K562 (cell line): ENCODE measurements around the gene OR7C1. TPM values are rescaled to one million over a fixed set of nuclear protein-coding genes. Genes with fewer than 3 reads are reported as not detected.
A peak's percentile ranks its signal among the peaks of the same experiment; 100 is the strongest.

Experiments used
- ATAC-seq: fragments of 200-7000 bp; cut with Tn5 transposase; 3 replicates; pipeline ENCODE4 v1.9.1; 2020; ENCODE audit warnings: moderate library complexity
- BruUV-seq: library from RNA; stranded (reverse); fragments of 400-500 nt; replicated peaks from 2 replicates; lab custom pipeline; 2021; lab: Mats Ljungman, UMichigan
- CTCF ChIA-PET: fragments of 300-600 bp; formaldehyde crosslinking; extraction: SDS; loops from one replicate; lab custom pipeline; 2021; ENCODE audit warnings: low intra/inter-chr PET ratio; lab: Yijun Ruan, JAX
- POLR2A ChIA-PET: fragments of 300-600, 350-650 bp; sonication (Branson Sonifier 250); formaldehyde crosslinking; extraction: SDS; loops from one replicate; lab custom pipeline; 2021; ENCODE audit warnings: antibody characterized with exemption, inconsistent platforms; lab: Yijun Ruan, JAX
- DNase-seq, 4 experiments: peaks; one replicate each; pipeline versions ENCODE4 v3.0.0 to v3.0.0-alpha.2; 2011 to 2018; ENCODE audit warnings: low spot score in 3 of 4, mixed read lengths in 3 of 4; ENCODE audit errors: extremely low read depth in 1 of 4
- FAIRE-seq: peaks from 2 replicates; lab custom pipeline; 2011; peaks lifted over from hg19 to GRCh38; lab: Jason Lieb, UNC
- H2AFZ ChIP-seq: 2 replicates; pipeline ENCODE4 v1.6.0; 2011; ENCODE audit warnings: low read depth, low read length, control low read depth, inconsistent platforms
- H3K27ac ChIP-seq: fragments of 200-600 bp; 3 replicates; pipeline ENCODE4 v1.8.0; 2011; ENCODE audit warnings: low read depth, mild to moderate bottlenecking, control low read depth, inconsistent platforms, low read length, moderate library complexity, mixed read lengths; ENCODE audit errors: extremely low read depth
- H3K27me3 ChIP-seq, 2 experiments: fragments of 300-600 bp in 1 of 2; 2 replicates in 1 of 2; 3 replicates in 1 of 2; pipeline versions ENCODE4 v1.6.0 to v1.8.0; 2011; ENCODE audit warnings: inconsistent platforms in 2 of 2, low read length in 2 of 2, mild to moderate bottlenecking in 1 of 2, mixed read lengths in 1 of 2, moderate library complexity in 1 of 2; ENCODE audit not compliant: control insufficient read depth in 2 of 2, insufficient read depth in 2 of 2
- H3K36me3 ChIP-seq: fragments of 300-600 bp; 3 replicates; pipeline ENCODE4 v1.8.0; 2011; ENCODE audit warnings: mild to moderate bottlenecking, low read length, inconsistent platforms; ENCODE audit not compliant: control insufficient read depth, insufficient read depth
- H3K4me1 ChIP-seq, 2 experiments: fragments of 200-600 bp in 1 of 2; replicated peaks in 1 of 2; 2 replicates in 1 of 2; 3 replicates in 1 of 2; pipeline versions ENCODE4 v1.5.1 to v1.8.0; 2011; ENCODE audit warnings: inconsistent platforms in 2 of 2, low read length in 2 of 2, mild to moderate bottlenecking in 1 of 2, mixed read lengths in 1 of 2, moderate library complexity in 1 of 2; ENCODE audit not compliant: control insufficient read depth in 2 of 2, insufficient read depth in 2 of 2
- H3K4me2 ChIP-seq: 2 replicates; pipeline ENCODE4 v1.6.1; 2011; ENCODE audit warnings: low read length, control low read depth, inconsistent platforms, mixed read lengths; ENCODE audit not compliant: insufficient read depth
- H3K4me3 ChIP-seq: fragments of 200-600 bp; sonication (generic), shearing (Covaris generic); 2 replicates; pipeline ENCODE4 v1.5.1; 2016; ENCODE audit warnings: control low read depth, inconsistent platforms
- H3K79me2 ChIP-seq: fragments of 200-600 bp; 3 replicates; pipeline ENCODE4 v1.8.0; 2011; ENCODE audit warnings: low read length, inconsistent platforms; ENCODE audit not compliant: control insufficient read depth, insufficient read depth
- H3K9ac ChIP-seq, 2 experiments: 2 replicates each; pipeline versions ENCODE4 v1.6.0 to v1.6.1; 2011; ENCODE audit warnings: low read depth in 2 of 2, low read length in 2 of 2, control low read depth in 1 of 2, inconsistent platforms in 1 of 2, mild to moderate bottlenecking in 1 of 2, mixed read lengths in 1 of 2; ENCODE audit not compliant: insufficient read depth in 1 of 2
- H3K9me1 ChIP-seq: one replicate; pipeline ENCODE4 v1.6.0; 2011; ENCODE audit warnings: inconsistent platforms, mild to moderate bottlenecking, low read length, moderate library complexity; ENCODE audit not compliant: control insufficient read depth, insufficient read depth
- H3K9me3 ChIP-seq: replicated peaks from 2 replicates; pipeline ENCODE4 v1.5.1; 2011; ENCODE audit warnings: low read depth, low read length, inconsistent platforms; ENCODE audit not compliant: control insufficient read depth, insufficient read depth
- H4K20me1 ChIP-seq: replicated peaks from 2 replicates; pipeline ENCODE4 v1.6.1; 2011; ENCODE audit warnings: low read length, inconsistent platforms, mixed read lengths; ENCODE audit not compliant: control insufficient read depth, insufficient read depth
- ERF ChIP-seq: fragments of 450-650 bp; formaldehyde crosslinking; IDR thresholded peaks from 2 replicates; pipeline ENCODE4 v1.4.0; 2020; ENCODE audit warnings: mild to moderate bottlenecking, mixed read lengths
- FOXJ3 ChIP-seq: sonication (generic); formaldehyde crosslinking; IDR thresholded peaks from 2 replicates; pipeline ENCODE4 v1.4.0; 2020; ENCODE audit warnings: mild to moderate bottlenecking, missing genetic modification reagents
- HDAC6 ChIP-seq: IDR thresholded peaks from 2 replicates; pipeline ENCODE4 v1.6.1; 2012; ENCODE audit warnings: low read depth, mild to moderate bottlenecking, control low read depth, inconsistent platforms, low read length, moderate library complexity
- RBM34 ChIP-seq: fragments of 200-400 bp; formaldehyde crosslinking; IDR thresholded peaks from 2 replicates; pipeline ENCODE4 v1.6.1; 2018; ENCODE audit warnings: low read length, borderline replicate concordance; ENCODE audit not compliant: insufficient read depth
- SNRNP70 ChIP-seq: fragments of 200-400 bp; formaldehyde crosslinking; optimal IDR thresholded peaks from 2 replicates; pipeline ENCODE3; 2017; ENCODE audit warnings: low read depth, low read length
- ZNF134 ChIP-seq: fragments of 250-450 bp; sonication (Bioruptor Pico); conservative IDR thresholded peaks from 2 replicates; pipeline ENCODE4 v1.4.0; 2020
- ZNF436 ChIP-seq: fragments of 250-450, 450-650 bp; sonication (Bioruptor Pico); formaldehyde crosslinking; IDR thresholded peaks from 2 replicates; pipeline ENCODE4 v1.7.0; 2020; ENCODE audit warnings: mild to moderate bottlenecking
- WGBS: fragments of 100-300 bp; shearing (Covaris generic); methylation state at CpG from one replicate; pipeline ENCODE4 v1.1.6; 2016; ENCODE audit warnings: low coverage, mixed read lengths; ENCODE audit not compliant: insufficient coverage; ENCODE audit errors: missing lambda C conversion rate; 5-methylcytosine and 5-hydroxymethylcytosine counted together
- in situ Hi-C: fragments of 300-500 bp; cut with MboI; formaldehyde crosslinking; loops from 4 replicates; pipeline ENCODE4 v1.15.0; 2018; ENCODE audit warnings: inconsistent platforms, mixed read lengths
- intact Hi-C: fragments of 100-400 bp; cut with micrococcal nuclease; formaldehyde crosslinking; loops from 2 replicates; pipeline ENCODE4 v1.14.2; 2022
- polyA plus RNA-seq, 8 experiments: library from polyadenylated mRNA; depleted of rRNA in 4 of 8; stranded (reverse) in 5 of 8; unstranded in 3 of 8; fragments of >200 nt; fragmentation: Nextera tagmentation in 2 of 8; fragmentation: Illumina TruSeq in 1 of 8; extraction: Ambion mirVana in 2 of 8; extraction: Trizol in 1 of 8; gene quantifications; 2 replicates each; pipeline versions ENCODE4 v1.2.1 to v1.2.3, GENCODE V29; 2011 to 2014; ENCODE audit warnings: inconsistent platforms in 1 of 8, missing spikeins in 1 of 8
- total RNA-seq, 7 experiments: library from RNA; depleted of rRNA in 6 of 7; stranded (reverse); fragments of >200 nt in 6 of 7; fragmentation: Illumina TruSeq in 2 of 7; extraction: Trizol in 2 of 7; gene quantifications; 2 replicates each; pipeline versions ENCODE4 v1.2.1 to v1.2.3, GENCODE V29; 2011 to 2021; ENCODE audit warnings: low replicate concordance in 1 of 7
- TF ChIP-seq, protein P1 (sequence below): fragments of 200-600 bp; sonication (generic); IDR thresholded peaks from one replicate; pipeline ENCODE4 v1.6.1; 2012; ENCODE audit warnings: mild to moderate bottlenecking, low read depth, low read length, inconsistent platforms
- TF ChIP-seq, protein P2 (sequence below): fragments of 250-450 bp; sonication (Bioruptor Pico); IDR thresholded peaks from 2 replicates; pipeline ENCODE4 v1.5.0; 2021
- TF ChIP-seq, protein P3 (sequence below): fragments of 450-650 bp; IDR thresholded peaks from 2 replicates; pipeline ENCODE4 v1.6.1; 2016

Gene OR7C1
- total and polyA plus RNA-seq, 9 of the 15 experiments (the other 6 are each of a cell fraction or from before 2014, with no cell fraction given) = 0.01 to 0.18 (median 0.10) TPM; not detected in 1

DNA sequence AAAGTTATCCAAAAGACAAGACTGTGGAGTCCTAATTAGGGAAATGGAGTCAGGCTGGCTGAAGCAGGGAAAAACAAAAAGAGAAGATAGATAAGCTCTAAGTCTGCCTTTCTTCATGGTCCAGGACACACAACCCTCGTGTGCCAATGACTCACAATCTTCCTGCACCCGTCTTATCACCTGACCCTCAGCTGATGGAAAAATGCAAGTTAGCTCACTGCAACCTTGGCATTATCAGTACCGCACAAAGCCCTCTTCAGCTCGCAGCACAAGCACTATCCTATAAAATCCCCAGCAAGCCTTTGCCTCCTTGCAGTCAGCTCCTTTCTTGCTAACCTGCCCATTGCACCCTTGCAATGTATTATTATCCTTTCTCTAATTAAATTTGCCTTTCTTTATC is 4.3 kb downstream of the OR7C1 start:
- Histone ChIP-seq H3K27me3 (peaks cover 9 to 20% of the 10 kb centered on the region in 2 experiments; a peak in 4 of 5 replicates), H3K9me3 (no peaks in the 10 kb centered on the region), H3K27ac (no peak overlapping the region), H3K36me3 (no peaks in the 10 kb centered on the region), H2AFZ (no peak overlapping the region), H3K4me1 (peaks cover 0 to 3% of the 10 kb centered on the region in 2 experiments; a peak in 3 of 5 replicates), H3K9ac (no peak overlapping the region), H3K4me3 (no peak overlapping the region), H4K20me1 (no peaks in the 10 kb centered on the region), H3K4me2 (no peak overlapping the region), H3K9me1 (no peaks in the 10 kb centered on the region), H3K79me2 (no peaks in the 10 kb centered on the region)
- ChIA-PET CTCF (no interaction called here), POLR2A (no interaction called here)
- FAIRE-seq (no peak), ATAC-seq (no peak), DNase-seq (peak in 1 of 4 experiments; percentile 38)
- 0% methylated on average over 4 of the region's 4 CpGs for WGBS
- in situ Hi-C loops (no loop called here), intact Hi-C loops (no loop called here)
- BruUV-seq = no TSS peak
- TF ChIP-seq SNRNP70 (no peak), ZNF436 (CRISPR knock-in tag) (no peak), FOXJ3 (no peak), ERF (CRISPR knock-in tag) (no peak), RBM34 (no peak), ZNF134 (CRISPR knock-in tag) (no peak), HDAC6 (no peak)
- TF ChIP-seq, protein P1, sequence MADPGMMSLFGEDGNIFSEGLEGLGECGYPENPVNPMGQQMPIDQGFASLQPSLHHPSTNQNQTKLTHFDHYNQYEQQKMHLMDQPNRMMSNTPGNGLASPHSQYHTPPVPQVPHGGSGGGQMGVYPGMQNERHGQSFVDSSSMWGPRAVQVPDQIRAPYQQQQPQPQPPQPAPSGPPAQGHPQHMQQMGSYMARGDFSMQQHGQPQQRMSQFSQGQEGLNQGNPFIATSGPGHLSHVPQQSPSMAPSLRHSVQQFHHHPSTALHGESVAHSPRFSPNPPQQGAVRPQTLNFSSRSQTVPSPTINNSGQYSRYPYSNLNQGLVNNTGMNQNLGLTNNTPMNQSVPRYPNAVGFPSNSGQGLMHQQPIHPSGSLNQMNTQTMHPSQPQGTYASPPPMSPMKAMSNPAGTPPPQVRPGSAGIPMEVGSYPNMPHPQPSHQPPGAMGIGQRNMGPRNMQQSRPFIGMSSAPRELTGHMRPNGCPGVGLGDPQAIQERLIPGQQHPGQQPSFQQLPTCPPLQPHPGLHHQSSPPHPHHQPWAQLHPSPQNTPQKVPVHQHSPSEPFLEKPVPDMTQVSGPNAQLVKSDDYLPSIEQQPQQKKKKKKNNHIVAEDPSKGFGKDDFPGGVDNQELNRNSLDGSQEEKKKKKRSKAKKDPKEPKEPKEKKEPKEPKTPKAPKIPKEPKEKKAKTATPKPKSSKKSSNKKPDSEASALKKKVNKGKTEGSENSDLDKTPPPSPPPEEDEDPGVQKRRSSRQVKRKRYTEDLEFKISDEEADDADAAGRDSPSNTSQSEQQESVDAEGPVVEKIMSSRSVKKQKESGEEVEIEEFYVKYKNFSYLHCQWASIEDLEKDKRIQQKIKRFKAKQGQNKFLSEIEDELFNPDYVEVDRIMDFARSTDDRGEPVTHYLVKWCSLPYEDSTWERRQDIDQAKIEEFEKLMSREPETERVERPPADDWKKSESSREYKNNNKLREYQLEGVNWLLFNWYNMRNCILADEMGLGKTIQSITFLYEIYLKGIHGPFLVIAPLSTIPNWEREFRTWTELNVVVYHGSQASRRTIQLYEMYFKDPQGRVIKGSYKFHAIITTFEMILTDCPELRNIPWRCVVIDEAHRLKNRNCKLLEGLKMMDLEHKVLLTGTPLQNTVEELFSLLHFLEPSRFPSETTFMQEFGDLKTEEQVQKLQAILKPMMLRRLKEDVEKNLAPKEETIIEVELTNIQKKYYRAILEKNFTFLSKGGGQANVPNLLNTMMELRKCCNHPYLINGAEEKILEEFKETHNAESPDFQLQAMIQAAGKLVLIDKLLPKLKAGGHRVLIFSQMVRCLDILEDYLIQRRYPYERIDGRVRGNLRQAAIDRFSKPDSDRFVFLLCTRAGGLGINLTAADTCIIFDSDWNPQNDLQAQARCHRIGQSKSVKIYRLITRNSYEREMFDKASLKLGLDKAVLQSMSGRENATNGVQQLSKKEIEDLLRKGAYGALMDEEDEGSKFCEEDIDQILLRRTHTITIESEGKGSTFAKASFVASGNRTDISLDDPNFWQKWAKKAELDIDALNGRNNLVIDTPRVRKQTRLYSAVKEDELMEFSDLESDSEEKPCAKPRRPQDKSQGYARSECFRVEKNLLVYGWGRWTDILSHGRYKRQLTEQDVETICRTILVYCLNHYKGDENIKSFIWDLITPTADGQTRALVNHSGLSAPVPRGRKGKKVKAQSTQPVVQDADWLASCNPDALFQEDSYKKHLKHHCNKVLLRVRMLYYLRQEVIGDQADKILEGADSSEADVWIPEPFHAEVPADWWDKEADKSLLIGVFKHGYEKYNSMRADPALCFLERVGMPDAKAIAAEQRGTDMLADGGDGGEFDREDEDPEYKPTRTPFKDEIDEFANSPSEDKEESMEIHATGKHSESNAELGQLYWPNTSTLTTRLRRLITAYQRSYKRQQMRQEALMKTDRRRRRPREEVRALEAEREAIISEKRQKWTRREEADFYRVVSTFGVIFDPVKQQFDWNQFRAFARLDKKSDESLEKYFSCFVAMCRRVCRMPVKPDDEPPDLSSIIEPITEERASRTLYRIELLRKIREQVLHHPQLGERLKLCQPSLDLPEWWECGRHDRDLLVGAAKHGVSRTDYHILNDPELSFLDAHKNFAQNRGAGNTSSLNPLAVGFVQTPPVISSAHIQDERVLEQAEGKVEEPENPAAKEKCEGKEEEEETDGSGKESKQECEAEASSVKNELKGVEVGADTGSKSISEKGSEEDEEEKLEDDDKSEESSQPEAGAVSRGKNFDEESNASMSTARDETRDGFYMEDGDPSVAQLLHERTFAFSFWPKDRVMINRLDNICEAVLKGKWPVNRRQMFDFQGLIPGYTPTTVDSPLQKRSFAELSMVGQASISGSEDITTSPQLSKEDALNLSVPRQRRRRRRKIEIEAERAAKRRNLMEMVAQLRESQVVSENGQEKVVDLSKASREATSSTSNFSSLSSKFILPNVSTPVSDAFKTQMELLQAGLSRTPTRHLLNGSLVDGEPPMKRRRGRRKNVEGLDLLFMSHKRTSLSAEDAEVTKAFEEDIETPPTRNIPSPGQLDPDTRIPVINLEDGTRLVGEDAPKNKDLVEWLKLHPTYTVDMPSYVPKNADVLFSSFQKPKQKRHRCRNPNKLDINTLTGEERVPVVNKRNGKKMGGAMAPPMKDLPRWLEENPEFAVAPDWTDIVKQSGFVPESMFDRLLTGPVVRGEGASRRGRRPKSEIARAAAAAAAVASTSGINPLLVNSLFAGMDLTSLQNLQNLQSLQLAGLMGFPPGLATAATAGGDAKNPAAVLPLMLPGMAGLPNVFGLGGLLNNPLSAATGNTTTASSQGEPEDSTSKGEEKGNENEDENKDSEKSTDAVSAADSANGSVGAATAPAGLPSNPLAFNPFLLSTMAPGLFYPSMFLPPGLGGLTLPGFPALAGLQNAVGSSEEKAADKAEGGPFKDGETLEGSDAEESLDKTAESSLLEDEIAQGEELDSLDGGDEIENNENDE = no peak
- TF ChIP-seq, protein P2, sequence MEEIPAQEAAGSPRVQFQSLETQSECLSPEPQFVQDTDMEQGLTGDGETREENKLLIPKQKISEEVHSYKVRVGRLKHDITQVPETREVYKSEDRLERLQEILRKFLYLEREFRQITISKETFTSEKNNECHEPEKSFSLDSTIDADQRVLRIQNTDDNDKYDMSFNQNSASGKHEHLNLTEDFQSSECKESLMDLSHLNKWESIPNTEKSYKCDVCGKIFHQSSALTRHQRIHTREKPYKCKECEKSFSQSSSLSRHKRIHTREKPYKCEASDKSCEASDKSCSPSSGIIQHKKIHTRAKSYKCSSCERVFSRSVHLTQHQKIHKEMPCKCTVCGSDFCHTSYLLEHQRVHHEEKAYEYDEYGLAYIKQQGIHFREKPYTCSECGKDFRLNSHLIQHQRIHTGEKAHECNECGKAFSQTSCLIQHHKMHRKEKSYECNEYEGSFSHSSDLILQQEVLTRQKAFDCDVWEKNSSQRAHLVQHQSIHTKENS (CRISPR knock-in tag) = no peak
- TF ChIP-seq, protein P3, sequence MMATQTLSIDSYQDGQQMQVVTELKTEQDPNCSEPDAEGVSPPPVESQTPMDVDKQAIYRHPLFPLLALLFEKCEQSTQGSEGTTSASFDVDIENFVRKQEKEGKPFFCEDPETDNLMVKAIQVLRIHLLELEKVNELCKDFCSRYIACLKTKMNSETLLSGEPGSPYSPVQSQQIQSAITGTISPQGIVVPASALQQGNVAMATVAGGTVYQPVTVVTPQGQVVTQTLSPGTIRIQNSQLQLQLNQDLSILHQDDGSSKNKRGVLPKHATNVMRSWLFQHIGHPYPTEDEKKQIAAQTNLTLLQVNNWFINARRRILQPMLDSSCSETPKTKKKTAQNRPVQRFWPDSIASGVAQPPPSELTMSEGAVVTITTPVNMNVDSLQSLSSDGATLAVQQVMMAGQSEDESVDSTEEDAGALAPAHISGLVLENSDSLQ = no peak
